Stomach (tissue), 9 donors: ENCODE measurements around the gene MESD. TPM values are rescaled to one million over a fixed set of nuclear protein-coding genes. Genes with fewer than 3 reads are reported as not detected.
A peak's percentile ranks its signal among the peaks of the same experiment; 100 is the strongest.

Experiments used
- DNase-seq, 2 donors: peaks; one replicate each; pipeline versions ENCODE4 v3.0.0 to v3.0.0-alpha.2; 2013 to 2019
- H3K27ac ChIP-seq, 5 donors: fragments of 200-600 bp in 4 of 5; sonication (generic) in 4 of 5; one replicate each; pipeline ENCODE4 v1.5.1; 2013 to 2019; ENCODE audit warnings: mild to moderate bottlenecking in 1 of 5, moderate library complexity in 1 of 5
- H3K27me3 ChIP-seq, 3 donors: fragments of 200-600 bp; sonication (generic); one replicate each; pipeline ENCODE4 v1.5.1; 2017 to 2019; ENCODE audit warnings: mixed run types in 1 of 3
- H3K36me3 ChIP-seq, 4 donors: fragments of 200-600 bp; sonication (generic); 1 replicate in 3 of 4; 2 replicates in 1 of 4; pipeline ENCODE4 v1.5.1; 2016 to 2019
- H3K4me1 ChIP-seq, 4 donors: fragments of 200-600 bp; sonication (generic); one replicate each; pipeline ENCODE4 v1.5.1; 2016 to 2019
- H3K4me3 ChIP-seq, 4 donors: fragments of 200-600 bp; sonication (generic) in 3 of 4; one replicate each; pipeline ENCODE4 v1.5.1; 2016 to 2019; ENCODE audit warnings: mild to moderate bottlenecking in 1 of 4
- H3K9me3 ChIP-seq, 4 donors: fragments of 200-600 bp; sonication (generic); one replicate each; pipeline ENCODE4 v1.5.1; 2016 to 2019
- EP300 ChIP-seq: sonication (generic); formaldehyde crosslinking; IDR thresholded peaks from one replicate; pipeline ENCODE4 v1.6.1; 2017; ENCODE audit warnings: antibody characterized with exemption
- POLR2A ChIP-seq, 4 donors: fragments of 450-650 bp; IDR thresholded peaks; one replicate each; pipeline ENCODE4 v1.6.1; 2016; ENCODE audit warnings: antibody characterized with exemption in 4 of 4, control low read depth in 2 of 4, mild to moderate bottlenecking in 1 of 4, moderate library complexity in 1 of 4
- POLR2AphosphoS5 ChIP-seq, 3 donors: sonication (generic); formaldehyde crosslinking; IDR thresholded peaks; one replicate each; pipeline ENCODE4 v1.6.1; 2016; ENCODE audit warnings: antibody characterized with exemption in 3 of 3
- WGBS, 5 donors: extraction: QIAGEN DNeasy Blood & Tissue Kit in 3 of 5; methylation state at CpG; one replicate each; pipeline versions ENCODE4 v1.1.5 to v1.1.7; 2013 to 2018; 5-methylcytosine and 5-hydroxymethylcytosine counted together
- intact Hi-C: fragments of 100-400 bp; cut with DNase I; formaldehyde crosslinking; loops from one replicate; pipeline ENCODE4 v1.15.1; 2023; ENCODE audit warnings: low total_unique reads
- polyA plus RNA-seq, 3 donors: library from polyadenylated mRNA; stranded (reverse); fragments of 200-250 nt; gene quantifications; one replicate each; pipeline ENCODE4 v1.2.3, GENCODE V29; 2013
- total RNA-seq, 5 donors: library from RNA; depleted of rRNA; stranded (reverse); fragments of >200 nt; gene quantifications; one replicate each; pipeline versions ENCODE4 v1.1.0 to v1.2.3, GENCODE V29; 2014 to 2016
- TF ChIP-seq, protein P1 (sequence below), 7 experiments: fragments of 450-650 bp in 4 of 7; fragments of 200-600 bp in 3 of 7; sonication (generic) in 3 of 7; IDR thresholded peaks; one replicate each; pipeline ENCODE4 v1.5.1; 2016 to 2019; ENCODE audit warnings: antibody characterized with exemption in 7 of 7, control low read depth in 2 of 7, mild to moderate bottlenecking in 1 of 7
- donor health status: healthy with polysubstance abuse.
- donor health status: Bipolar disorder and iron deficiency.
- donor health status: healthy.

MESD gene
- total and polyA plus RNA-seq, 8 donors = 5.5 to 34.8 (median 15.7) TPM

- intact Hi-C loops = no loop called here
- no peaks in the 10 kb centered on the region for H3K36me3 ChIP-seq
- H3K27ac ChIP-seq = peak overlapping the region in 1 of 5 donors; percentile 31
- DNase-seq = no peak
- H3K4me3 ChIP-seq = no peak overlapping the region
- peaks cover 0 to 18% (median 8%) of the 10 kb centered on the region in 4 donors for H3K4me1 ChIP-seq
- TF ChIP-seq, protein P1, sequence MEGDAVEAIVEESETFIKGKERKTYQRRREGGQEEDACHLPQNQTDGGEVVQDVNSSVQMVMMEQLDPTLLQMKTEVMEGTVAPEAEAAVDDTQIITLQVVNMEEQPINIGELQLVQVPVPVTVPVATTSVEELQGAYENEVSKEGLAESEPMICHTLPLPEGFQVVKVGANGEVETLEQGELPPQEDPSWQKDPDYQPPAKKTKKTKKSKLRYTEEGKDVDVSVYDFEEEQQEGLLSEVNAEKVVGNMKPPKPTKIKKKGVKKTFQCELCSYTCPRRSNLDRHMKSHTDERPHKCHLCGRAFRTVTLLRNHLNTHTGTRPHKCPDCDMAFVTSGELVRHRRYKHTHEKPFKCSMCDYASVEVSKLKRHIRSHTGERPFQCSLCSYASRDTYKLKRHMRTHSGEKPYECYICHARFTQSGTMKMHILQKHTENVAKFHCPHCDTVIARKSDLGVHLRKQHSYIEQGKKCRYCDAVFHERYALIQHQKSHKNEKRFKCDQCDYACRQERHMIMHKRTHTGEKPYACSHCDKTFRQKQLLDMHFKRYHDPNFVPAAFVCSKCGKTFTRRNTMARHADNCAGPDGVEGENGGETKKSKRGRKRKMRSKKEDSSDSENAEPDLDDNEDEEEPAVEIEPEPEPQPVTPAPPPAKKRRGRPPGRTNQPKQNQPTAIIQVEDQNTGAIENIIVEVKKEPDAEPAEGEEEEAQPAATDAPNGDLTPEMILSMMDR (IDR thresholded peaks at IDR 0.05) = no peak
- TF ChIP-seq POLR2A (IDR thresholded peaks at IDR 0.05) (no peak), POLR2AphosphoS5 (IDR thresholded peaks at IDR 0.05) (no peak), EP300 (no peak)
- no peaks in the 10 kb centered on the region for H3K9me3 ChIP-seq
- H3K27me3 ChIP-seq = no peaks in the 10 kb centered on the region
- 21 to 75% (median 42%) methylated on average over 1 of the region's 1 CpG for WGBS, 5 donors
These were observed 27.0 kb upstream of the MESD start for GRCh38 chr15:81016489-81017068.

DNA sequence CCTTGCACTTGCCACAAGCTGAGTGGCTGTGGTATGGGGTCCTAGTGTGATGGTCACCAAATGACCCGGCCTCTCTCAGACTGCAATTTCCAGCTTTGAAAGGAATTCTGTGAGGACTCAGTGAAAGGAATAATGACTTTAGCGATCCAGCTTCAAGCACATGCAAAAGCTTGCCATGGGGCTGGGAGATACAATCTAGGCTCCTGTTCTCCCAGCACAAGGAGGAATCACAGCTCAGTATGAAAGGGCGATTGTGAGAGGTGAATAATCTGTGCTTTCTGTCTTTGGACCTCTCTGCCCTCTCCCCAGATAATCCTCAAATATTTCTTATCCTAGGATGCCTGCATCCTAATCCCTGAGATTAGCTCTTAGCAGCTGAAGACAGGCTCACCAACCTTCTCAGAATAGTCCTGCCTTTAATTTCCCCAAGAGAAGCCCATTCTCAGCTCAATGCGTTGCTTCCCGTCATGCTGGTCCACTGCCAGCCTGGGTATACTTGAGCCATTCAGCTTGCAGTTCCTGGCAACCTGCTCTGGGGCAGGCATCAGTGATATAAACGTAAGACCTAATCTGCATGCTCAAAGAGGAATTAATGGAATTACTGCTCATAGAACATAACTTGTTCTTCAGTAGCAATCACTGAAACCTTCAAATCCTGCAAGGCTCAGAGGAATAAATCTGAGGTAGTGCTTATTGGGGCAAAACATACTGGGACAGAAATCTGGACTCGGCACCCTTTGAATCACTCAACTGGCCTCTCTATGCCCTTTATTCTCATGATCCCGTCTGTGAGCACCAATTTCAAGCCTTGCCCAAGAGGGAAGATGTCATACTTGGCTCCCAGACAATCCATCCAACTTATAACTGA lies 26.2 kb upstream of the MESD start:
- H3K4me3 ChIP-seq = no peak overlapping the region
- DNase-seq = no peak
- no peaks in the 10 kb centered on the region for H3K36me3 ChIP-seq
- TF ChIP-seq POLR2AphosphoS5 (IDR thresholded peaks at IDR 0.05) = no peak
- TF ChIP-seq, protein P1 (IDR thresholded peaks at IDR 0.05) = no peak
- no peak for TF ChIP-seq POLR2A (IDR thresholded peaks at IDR 0.05)
- no peak for TF ChIP-seq EP300
- H3K27me3 ChIP-seq = no peaks in the 10 kb centered on the region
- intact Hi-C loops = no loop called here
- H3K9me3 ChIP-seq = no peaks in the 10 kb centered on the region
- peaks cover 0 to 18% (median 8%) of the 10 kb centered on the region in 4 donors for H3K4me1 ChIP-seq
- peak overlapping the region in 1 of 5 donors; percentile 31 for H3K27ac ChIP-seq
- WGBS, 5 donors = 58 to 72% (median 65%) methylated on average over 8 of the region's 8 CpGs

- WGBS, 5 donors = 87 to 96% (median 92%) methylated on average over 9 of the region's 9 CpGs
These were observed 25.0 kb upstream of the MESD start for GRCh38 chr15:81014446-81015093.

More at GRCh38 chr15:81014446-81015093, 25.0 kb upstream of the MESD start:
- H3K4me3 ChIP-seq = no peak overlapping the region
- intact Hi-C loops = no loop called here
- H3K27ac ChIP-seq = no peak overlapping the region
- H3K36me3 ChIP-seq = no peaks in the 10 kb centered on the region
- TF ChIP-seq EP300 (no peak), POLR2AphosphoS5 (IDR thresholded peaks at IDR 0.05) (no peak), POLR2A (IDR thresholded peaks at IDR 0.05) (no peak)
- TF ChIP-seq, protein P1 (IDR thresholded peaks at IDR 0.05) = no peak
- H3K9me3 ChIP-seq = no peaks in the 10 kb centered on the region
- no peaks in the 10 kb centered on the region for H3K27me3 ChIP-seq
- peaks cover 0 to 18% (median 8%) of the 10 kb centered on the region in 4 donors for H3K4me1 ChIP-seq
- no peak for DNase-seq
